Coronary artery (tissue), 2 donors: ENCODE results near the gene FAM193A.

ENCODE experiments used
- DNase-seq: peaks from one replicate; pipeline ENCODE4 v3.0.0-alpha.2; 2017; ENCODE audit warnings: low spot score
- H3K27ac ChIP-seq, 2 donors: fragments of 200-600 bp; sonication (generic); one replicate each; pipeline ENCODE4 v1.5.1; 2016 to 2019
- H3K4me3 ChIP-seq: fragments of 200-600 bp; sonication (generic); 2 replicates; pipeline ENCODE4 v1.5.1; 2016; ENCODE audit warnings: mild to moderate bottlenecking, moderate library complexity
- TF ChIP-seq, protein P1 (sequence below): fragments of 200-600 bp; sonication (generic); IDR thresholded peaks from one replicate; pipeline ENCODE4 v1.5.1; 2019; ENCODE audit warnings: antibody characterized with exemption

The FAM193A gene

DNA sequence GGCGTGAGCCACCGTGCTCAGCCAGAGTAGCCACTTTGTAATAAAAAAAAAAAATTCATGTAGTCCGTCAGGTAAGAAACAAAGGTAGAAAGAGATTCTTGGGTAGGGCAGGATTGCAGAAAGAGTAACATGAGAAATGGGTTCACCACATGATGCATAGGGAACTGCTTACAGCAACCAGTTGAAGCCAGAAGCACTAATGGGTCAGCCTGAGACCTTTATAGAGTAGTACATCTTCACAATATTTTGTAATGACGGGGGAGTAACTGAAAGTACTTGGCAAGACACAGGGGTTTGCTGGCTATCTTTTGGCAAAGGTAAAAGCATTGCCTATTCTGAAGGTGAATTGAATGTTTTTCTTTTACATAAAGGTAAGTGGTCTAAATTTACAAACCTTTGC is 29.1 kb downstream of the FAM193A start:
- no peak for DNase-seq
- TF ChIP-seq, protein P1, sequence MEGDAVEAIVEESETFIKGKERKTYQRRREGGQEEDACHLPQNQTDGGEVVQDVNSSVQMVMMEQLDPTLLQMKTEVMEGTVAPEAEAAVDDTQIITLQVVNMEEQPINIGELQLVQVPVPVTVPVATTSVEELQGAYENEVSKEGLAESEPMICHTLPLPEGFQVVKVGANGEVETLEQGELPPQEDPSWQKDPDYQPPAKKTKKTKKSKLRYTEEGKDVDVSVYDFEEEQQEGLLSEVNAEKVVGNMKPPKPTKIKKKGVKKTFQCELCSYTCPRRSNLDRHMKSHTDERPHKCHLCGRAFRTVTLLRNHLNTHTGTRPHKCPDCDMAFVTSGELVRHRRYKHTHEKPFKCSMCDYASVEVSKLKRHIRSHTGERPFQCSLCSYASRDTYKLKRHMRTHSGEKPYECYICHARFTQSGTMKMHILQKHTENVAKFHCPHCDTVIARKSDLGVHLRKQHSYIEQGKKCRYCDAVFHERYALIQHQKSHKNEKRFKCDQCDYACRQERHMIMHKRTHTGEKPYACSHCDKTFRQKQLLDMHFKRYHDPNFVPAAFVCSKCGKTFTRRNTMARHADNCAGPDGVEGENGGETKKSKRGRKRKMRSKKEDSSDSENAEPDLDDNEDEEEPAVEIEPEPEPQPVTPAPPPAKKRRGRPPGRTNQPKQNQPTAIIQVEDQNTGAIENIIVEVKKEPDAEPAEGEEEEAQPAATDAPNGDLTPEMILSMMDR, result no peak
- Histone ChIP-seq H3K27ac (no peak overlapping the region), H3K4me3 (no peak overlapping the region)

DNA sequence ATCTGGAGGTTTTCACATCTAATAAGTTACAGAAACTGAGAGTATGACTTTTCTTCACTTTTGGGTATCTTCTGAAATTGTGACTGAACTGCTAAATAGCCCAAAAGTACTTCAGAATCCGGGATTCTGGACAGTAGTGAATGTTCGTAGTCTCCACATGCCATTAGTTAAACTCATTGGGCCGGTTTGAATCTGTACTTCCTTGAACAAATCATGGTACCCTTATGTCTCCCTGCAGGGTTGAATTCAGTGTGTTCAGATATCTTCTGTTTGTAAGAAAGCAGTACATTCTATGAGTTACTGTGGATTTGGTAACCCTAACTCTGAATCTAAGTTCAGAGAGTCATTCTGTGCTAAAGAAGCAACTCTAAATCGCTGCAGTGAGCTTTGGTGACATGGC is 33.6 kb downstream of the FAM193A start:
- TF ChIP-seq, protein P1, result no peak
- H3K4me3 ChIP-seq, result no peak overlapping the region
- H3K27ac ChIP-seq, result no peak overlapping the region
- DNase-seq, result no peak

DNA sequence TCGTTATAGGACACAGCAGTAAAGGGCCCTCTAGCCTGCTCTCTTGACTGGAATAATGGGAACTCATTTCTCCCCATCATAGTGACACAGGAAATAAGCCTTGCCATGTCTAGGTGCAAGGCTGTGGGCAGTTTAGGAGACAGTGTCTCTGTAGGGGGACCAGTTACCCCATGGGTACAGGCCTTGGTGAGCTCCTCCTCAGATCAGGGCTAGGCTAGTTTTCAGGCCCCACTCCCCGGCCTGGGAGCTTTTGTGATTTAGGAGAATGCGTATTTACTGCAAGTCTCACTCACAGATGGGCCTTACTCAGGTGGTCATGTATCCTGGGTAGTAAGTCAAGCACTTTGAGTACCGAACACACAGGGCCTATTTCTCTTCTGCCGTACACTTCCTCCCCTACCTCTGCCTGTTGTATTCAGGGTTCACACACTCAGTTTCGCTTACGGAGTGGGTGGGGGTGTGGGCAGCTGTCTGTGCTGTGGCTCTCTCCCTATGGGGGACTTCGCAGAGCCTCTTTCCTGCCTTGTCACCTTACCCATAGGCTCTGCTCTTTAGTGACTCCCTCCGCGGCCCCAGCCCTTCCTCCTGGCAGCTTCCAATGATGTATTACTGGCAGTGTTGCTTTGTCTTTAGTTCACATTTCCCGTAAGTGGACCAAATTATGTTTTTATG is 34.2 kb downstream of the FAM193A start:
- Histone ChIP-seq H3K27ac (peak overlapping the region in 1 of 2 donors; percentile 9), H3K4me3 (no peak overlapping the region)
- TF ChIP-seq, protein P1, result no peak
- no peak for DNase-seq

DNA sequence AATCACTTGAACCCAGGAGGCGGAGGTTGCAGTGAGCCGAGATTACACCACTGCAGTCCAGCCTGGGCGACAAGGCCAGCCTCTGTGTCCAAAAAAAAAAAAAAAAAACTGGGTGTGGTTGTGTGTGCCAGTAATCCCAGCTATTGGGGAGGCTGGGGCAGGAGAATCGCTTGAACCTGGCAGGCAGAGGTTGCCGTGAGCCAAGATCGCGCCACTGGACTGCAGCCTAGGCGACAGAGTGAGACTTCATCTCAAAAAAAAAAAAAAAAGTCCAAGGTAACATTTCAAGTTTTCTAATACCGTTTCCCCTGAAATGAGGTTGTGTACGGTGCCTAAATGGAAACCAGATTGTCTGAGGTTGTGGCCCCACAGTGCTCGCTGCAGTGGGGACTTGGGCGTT is 35.6 kb downstream of the FAM193A start:
- no peak overlapping the region for H3K27ac ChIP-seq
- DNase-seq, result no peak
- no peak overlapping the region for H3K4me3 ChIP-seq
- TF ChIP-seq, protein P1, result no peak

GRCh38 chr4:2572866-2573265 is 36.4 kb downstream of the FAM193A start:
- TF ChIP-seq, protein P1, result no peak
- H3K27ac ChIP-seq, result no peak overlapping the region
- no peak for DNase-seq
- H3K4me3 ChIP-seq, result no peak overlapping the region

DNA sequence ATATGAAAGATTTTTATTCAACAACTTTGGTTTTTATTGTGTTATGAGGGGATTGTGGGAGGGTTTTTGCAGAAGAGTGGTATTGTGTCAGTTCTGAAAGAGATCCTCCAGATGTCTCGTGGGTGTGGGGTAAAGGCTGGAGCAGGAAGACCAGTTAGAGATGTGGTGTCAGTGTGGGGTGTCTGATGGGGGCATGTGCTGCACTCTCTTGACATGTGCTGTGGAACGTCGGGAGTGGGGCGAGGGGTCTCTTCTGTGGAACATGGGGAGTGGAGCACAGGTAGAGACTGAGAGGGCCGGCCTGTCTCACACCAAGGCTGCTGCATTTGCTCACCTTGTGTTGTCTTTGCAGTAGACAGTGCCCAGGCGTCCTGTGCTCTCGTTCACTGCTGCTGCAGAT is 37.6 kb downstream of the FAM193A start:
- DNase-seq, result no peak
- TF ChIP-seq, protein P1, result no peak
- H3K4me3 ChIP-seq, result no peak overlapping the region
- H3K27ac ChIP-seq, result no peak overlapping the region

GRCh38 chr4:2574863-2575262 is 38.4 kb downstream of the FAM193A start:
- no peak overlapping the region for H3K4me3 ChIP-seq
- DNase-seq, result no peak
- TF ChIP-seq, protein P1, result no peak
- H3K27ac ChIP-seq, result no peak overlapping the region
